Endothelial cell of umbilical vein (primary cell): ENCODE data around the gene DLL4. TPM values are rescaled to one million over a fixed set of nuclear protein-coding genes. Genes with fewer than 3 reads are reported as not detected.
"Not testable (repeated sequence)": the region's sequence is repeated elsewhere in the genome, so short reads cannot be mapped to it uniquely, and the experiment has no call there.

Source experiments
- BruUV-seq: library from RNA; stranded (reverse); fragments of 400-500 nt; replicated peaks from 2 replicates; lab custom pipeline; 2021; lab: Mats Ljungman, UMichigan
- CTCF ChIA-PET: fragments of 300-600, 350-600 bp; sonication (Branson Sonifier 250); formaldehyde crosslinking; loops from one replicate; lab custom pipeline; 2021; ENCODE audit warnings: antibody characterized with exemption, inconsistent platforms; lab: Charles Lee
- POLR2A ChIA-PET: fragments of 300-600, 350-600 bp; sonication (Branson Sonifier 250); formaldehyde crosslinking; loops from one replicate; lab custom pipeline; 2021; ENCODE audit warnings: antibody characterized with exemption, inconsistent platforms; lab: Charles Lee
- DNase-seq: peaks from one replicate; pipeline ENCODE4 v3.0.0-alpha.2; 2011; ENCODE audit warnings: low read depth, low spot score
- FAIRE-seq: peaks from 2 replicates; lab custom pipeline; 2011; peaks lifted over from hg19 to GRCh38; lab: Jason Lieb, UNC
- H2AFZ ChIP-seq: 2 replicates; pipeline ENCODE4 v1.6.0; 2012; ENCODE audit warnings: low read depth, low read length, control low read depth, inconsistent platforms
- H3K27ac ChIP-seq: 2 replicates; pipeline ENCODE4 v1.5.1; 2011; ENCODE audit warnings: low read depth, mild to moderate bottlenecking, control low read depth, low read length, moderate library complexity; ENCODE audit not compliant: insufficient read depth
- H3K27me3 ChIP-seq, 2 experiments: 2 replicates each; pipeline versions ENCODE4 v1.6.0 to v1.6.1; 2011; ENCODE audit warnings: low read length in 2 of 2, mixed read lengths in 1 of 2; ENCODE audit not compliant: control insufficient read depth in 2 of 2, insufficient read depth in 2 of 2
- H3K36me3 ChIP-seq, 2 experiments: 2 replicates in 1 of 2; 3 replicates in 1 of 2; pipeline ENCODE4 v1.5.1; 2011; ENCODE audit warnings: low read length in 2 of 2, mild to moderate bottlenecking in 1 of 2, moderate library complexity in 1 of 2; ENCODE audit not compliant: control insufficient read depth in 2 of 2, insufficient read depth in 2 of 2; ENCODE audit errors: extremely low read depth in 1 of 2
- H3K4me1 ChIP-seq: 3 replicates; pipeline ENCODE4 v1.5.1; 2011; ENCODE audit warnings: mild to moderate bottlenecking, low read length; ENCODE audit not compliant: control insufficient read depth, insufficient read depth; ENCODE audit errors: extremely low read depth
- H3K4me2 ChIP-seq: 2 replicates; pipeline ENCODE4 v1.6.1; 2011; ENCODE audit warnings: low read length, control low read depth, mixed read lengths; ENCODE audit not compliant: insufficient read depth
- H3K4me3 ChIP-seq, 3 experiments: fragments of 200-600 bp in 1 of 3; sonication (generic), shearing (Covaris generic) in 1 of 3; replicated peaks in 1 of 3; 2 replicates each; pipeline ENCODE4 v1.5.1; 2011 to 2016; ENCODE audit warnings: control low read depth in 3 of 3, low read length in 3 of 3, mild to moderate bottlenecking in 2 of 3, inconsistent platforms in 1 of 3, low read depth in 1 of 3, moderate library complexity in 1 of 3; ENCODE audit not compliant: insufficient read depth in 1 of 3
- H3K79me2 ChIP-seq: 2 replicates; pipeline ENCODE4 v1.6.0; 2012; ENCODE audit warnings: low read length, inconsistent platforms; ENCODE audit not compliant: control insufficient read depth, insufficient read depth
- H3K9ac ChIP-seq: replicated peaks from 2 replicates; pipeline ENCODE3; 2011; ENCODE audit warnings: low read length, control low read depth; ENCODE audit not compliant: insufficient read depth; ENCODE audit errors: extremely low read depth
- H3K9me1 ChIP-seq: replicated peaks from 3 replicates; pipeline ENCODE4 v1.6.0; 2011; ENCODE audit warnings: mild to moderate bottlenecking, low read length; ENCODE audit not compliant: control insufficient read depth, insufficient read depth; ENCODE audit errors: extremely low read depth
- H3K9me3 ChIP-seq: replicated peaks from 2 replicates; pipeline ENCODE4 v1.5.1; 2012; ENCODE audit warnings: low read length, inconsistent platforms; ENCODE audit not compliant: control insufficient read depth, insufficient read depth
- H4K20me1 ChIP-seq: replicated peaks from 2 replicates; pipeline ENCODE3; 2011; ENCODE audit warnings: mild to moderate bottlenecking, low read length; ENCODE audit not compliant: control insufficient read depth, insufficient read depth; ENCODE audit errors: extremely low read depth
- CTCF ChIP-seq, 2 donors: IDR thresholded peaks; 1 replicate in 1 of 2; 2 replicates in 1 of 2; pipeline ENCODE4 v1.5.1; 2011; ENCODE audit warnings: low read length in 2 of 2, mild to moderate bottlenecking in 2 of 2, moderate library complexity in 2 of 2, control low read depth in 1 of 2, inconsistent platforms in 1 of 2, low read depth in 1 of 2; ENCODE audit not compliant: insufficient read depth in 1 of 2; ENCODE audit errors: extremely low read depth in 1 of 2
- EZH2 ChIP-seq: IDR thresholded peaks from 2 replicates; pipeline ENCODE4 v1.6.1; 2012; ENCODE audit warnings: borderline replicate concordance, low read depth, mild to moderate bottlenecking, moderate library complexity, low read length, inconsistent platforms; ENCODE audit not compliant: severe bottlenecking
- FOS ChIP-seq: IDR thresholded peaks from 2 replicates; pipeline ENCODE4 v1.6.1; 2011; ENCODE audit warnings: mild to moderate bottlenecking, low read length, moderate library complexity, borderline replicate concordance; ENCODE audit not compliant: insufficient read depth
- GATA2 ChIP-seq: IDR thresholded peaks from 2 replicates; pipeline ENCODE4 v1.7.0; 2011; ENCODE audit warnings: low read depth, mild to moderate bottlenecking, moderate library complexity, mixed read lengths, low read length; ENCODE audit not compliant: insufficient read length, insufficient read depth
- JUN ChIP-seq: IDR thresholded peaks from 2 replicates; pipeline ENCODE4 v1.6.1; 2011; ENCODE audit warnings: borderline replicate concordance, low read depth; ENCODE audit not compliant: insufficient read length, insufficient read depth
- MYC ChIP-seq: IDR thresholded peaks from one replicate; pipeline ENCODE4 v1.6.1; 2011; ENCODE audit warnings: mild to moderate bottlenecking, low read depth, low read length
- POLR2A ChIP-seq: IDR thresholded peaks from 2 replicates; pipeline ENCODE4 v1.6.1; 2012; ENCODE audit warnings: low read depth, mild to moderate bottlenecking, control low read depth, low read length
- POLR2AphosphoS5 ChIP-seq: IDR thresholded peaks from 2 replicates; pipeline ENCODE4 v1.6.1; 2012; ENCODE audit warnings: low read depth, mild to moderate bottlenecking, control low read depth, low read length, moderate library complexity; ENCODE audit not compliant: insufficient read depth
- dilution Hi-C: fragments of 300-500 bp; cut with MboI; formaldehyde crosslinking; loops from one replicate; pipeline ENCODE4 v1.15.0; 2019; ENCODE audit warnings: low sequenced_read_pairs; ENCODE audit not compliant: extremely low pct_ligation_motif_present
- intact Hi-C: fragments of 100-400 bp; cut with micrococcal nuclease; formaldehyde crosslinking; loops from one replicate; pipeline ENCODE4 v1.10.0; 2022
- polyA plus RNA-seq, 4 experiments: library from polyadenylated mRNA; depleted of rRNA in 3 of 4; stranded (reverse) in 3 of 4; unstranded in 1 of 4; fragments of >200 nt; gene quantifications; 2 replicates each; pipeline versions ENCODE4 v1.2.1 to v1.2.3, GENCODE V29; 2011 to 2012; ENCODE audit warnings: missing spikeins in 1 of 4
- total RNA-seq: library from RNA; stranded (reverse); gene quantifications from 2 replicates; pipeline ENCODE4 v1.2.3, GENCODE V29; 2021
- TF ChIP-seq, protein P1 (sequence below): IDR thresholded peaks from 2 replicates; pipeline ENCODE4 v1.6.1; 2011; ENCODE audit not compliant: insufficient read depth, insufficient read length

DLL4 gene
- total and polyA plus RNA-seq, 2 donors (not counting 3 experiments of a cell fraction or from before 2014, with no cell fraction given), result 55.2 to 57.8 TPM

DNA sequence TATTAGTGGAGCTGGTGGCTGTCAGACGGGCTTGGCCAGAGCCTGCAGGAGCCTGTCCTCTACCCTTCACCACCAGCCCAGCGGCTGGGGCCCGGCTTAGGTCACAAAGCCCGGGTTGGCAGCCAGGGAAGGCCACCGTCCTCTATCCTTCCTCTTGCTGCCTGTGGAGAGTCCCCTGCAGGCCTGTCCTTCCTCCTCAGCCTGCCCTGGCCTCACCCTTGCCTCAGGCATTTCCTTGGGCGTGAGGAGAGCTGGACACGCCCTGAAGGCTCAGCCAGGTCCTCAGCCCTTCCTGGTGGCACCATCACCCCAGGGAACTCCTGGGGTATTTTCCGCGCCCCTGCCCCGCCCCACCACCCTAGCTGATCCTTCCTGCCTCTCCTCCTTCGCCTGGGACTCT is 31.8 kb downstream of the DLL4 start:
- CTCF ChIA-PET, result interaction anchor here (0.8 to 1.1 kb wide), 2 partner anchors 9 to 15 kb away, joined by 3 read pairs; no protein-coding TSS in a partner anchor
- dilution Hi-C loops, result no loop called here

GRCh38 chr15:40961740-40962139 is 32.6 kb downstream of the DLL4 start:
- DNase-seq, BruUV-seq, H3K9me1 ChIP-seq, H3K27me3 ChIP-seq, dilution Hi-C loops, H3K4me3 ChIP-seq, H2AFZ ChIP-seq, FAIRE-seq, intact Hi-C loops, H3K9me3 ChIP-seq, H3K27ac ChIP-seq, H3K36me3 ChIP-seq, H4K20me1 ChIP-seq, H3K4me2 ChIP-seq, H3K9ac ChIP-seq, H3K4me1 ChIP-seq, H3K79me2 ChIP-seq: not testable (repeated sequence)
- POLR2A ChIA-PET, result interaction anchor here (1.2 kb wide), 1 partner anchor 9 kb away, joined by 3 read pairs; the partner anchor contains the start of gene CHAC1
- CTCF ChIA-PET, result interaction anchor here (0.7 kb wide), 1 partner anchor 20 kb away, joined by 3 read pairs; no protein-coding TSS in a partner anchor

More for the DNA sequence above, 31.8 kb downstream of the DLL4 start:
- Histone ChIP-seq H3K27ac (no peak overlapping the region), H3K79me2 (no peaks in the 10 kb centered on the region), H3K4me3 (no peak overlapping the region), H3K9me3 (no peaks in the 10 kb centered on the region), H4K20me1 (no peaks in the 10 kb centered on the region), H2AFZ (no peak overlapping the region), H3K4me1 (no peaks in the 10 kb centered on the region), H3K9ac (no peak overlapping the region), H3K9me1 (no peaks in the 10 kb centered on the region), H3K4me2 (no peak overlapping the region), H3K27me3 (no peaks in the 10 kb centered on the region), H3K36me3 (no peaks in the 10 kb centered on the region)
- no TSS peak for BruUV-seq
- FAIRE-seq (no peak), DNase-seq (no peak)
- POLR2A ChIA-PET, result no interaction called here
- TF ChIP-seq EZH2 (no peak), CTCF (IDR thresholded peaks at IDR 0.05; ENCODE audit: extremely low read depth in 1 of 2, insufficient read depth in 1 of 2, low read depth in 1 of 2, low read length in 2 of 2) (no peak), FOS (no peak), GATA2 (no peak), MYC (no peak), POLR2AphosphoS5 (no peak), POLR2A (no peak), JUN (no peak)
- TF ChIP-seq, protein P1, sequence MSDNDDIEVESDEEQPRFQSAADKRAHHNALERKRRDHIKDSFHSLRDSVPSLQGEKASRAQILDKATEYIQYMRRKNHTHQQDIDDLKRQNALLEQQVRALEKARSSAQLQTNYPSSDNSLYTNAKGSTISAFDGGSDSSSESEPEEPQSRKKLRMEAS, result no peak
- intact Hi-C loops, result no loop called here

GRCh38 chr15:40962317-40962716 is 33.2 kb downstream of the DLL4 start:
- ChIA-PET POLR2A (interaction anchor here (1.2 kb wide), 1 partner anchor 9 kb away, joined by 3 read pairs; the partner anchor contains the start of gene CHAC1), CTCF (interaction anchor here (0.7 to 3.6 kb wide), 2 partner anchors 9 to 21 kb away, joined by 3 to 20 read pairs; partner anchors contain the start of gene CHAC1)
- H3K79me2 ChIP-seq, H2AFZ ChIP-seq, H3K27ac ChIP-seq, H3K4me2 ChIP-seq, dilution Hi-C loops, H3K9ac ChIP-seq, BruUV-seq, FAIRE-seq, H3K9me3 ChIP-seq, H3K36me3 ChIP-seq, H3K4me3 ChIP-seq, intact Hi-C loops, H3K9me1 ChIP-seq, H3K27me3 ChIP-seq, H4K20me1 ChIP-seq, DNase-seq, H3K4me1 ChIP-seq: not testable (repeated sequence)
